Measurements from ENCODE around the gene APLF.
A peak's percentile ranks its signal among the peaks of the same experiment; 100 is the strongest.

Gene APLF

DNA sequence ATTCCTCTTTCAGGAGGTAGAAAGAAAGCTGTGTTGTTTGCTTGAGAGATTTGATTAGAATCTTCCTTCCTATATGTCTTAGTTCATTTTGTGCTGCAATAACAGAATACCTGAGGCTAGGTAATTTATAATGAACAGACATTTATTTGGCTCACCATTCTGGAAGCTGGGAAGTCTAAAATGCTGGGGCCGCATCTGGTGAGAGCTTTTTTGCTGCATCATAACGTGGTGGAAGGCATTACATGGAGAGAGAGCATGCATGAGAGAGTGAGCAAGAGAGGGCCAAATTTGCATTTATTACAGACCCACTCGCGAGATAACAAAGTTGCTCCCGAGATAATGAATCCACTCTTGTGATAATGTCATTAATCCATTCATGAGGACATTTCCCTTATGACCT is 34.4 kb downstream of the APLF start:
- Histone ChIP-seq H3K27ac (replicated peaks) (no peak overlapping the region), H3K4me3 (replicated peaks; ENCODE audit: insufficient read depth, low read length) (no peak overlapping the region), H3K27me3 (ENCODE audit: insufficient read depth, poor library complexity, severe bottlenecking) (no peaks in the 10 kb centered on the region)
- no peak for TF ChIP-seq POLR2AphosphoS5 (IDR thresholded peaks at IDR 0.05; ENCODE audit: low read depth)
- no peak for TF ChIP-seq CTCF (IDR thresholded peaks at IDR 0.05; ENCODE audit: insufficient read depth, low read length)
- no peak for TF ChIP-seq SPI1 (IDR thresholded peaks at IDR 0.05; ENCODE audit: borderline replicate concordance, low read depth)
- no peak for TF ChIP-seq REST (IDR thresholded peaks at IDR 0.05; ENCODE audit: insufficient replicate concordance, low read depth)
- no peak for TF ChIP-seq GABPA (IDR thresholded peaks at IDR 0.05; ENCODE audit: low read depth)
- no peak for DNase-seq (ENCODE audit: low read depth in 1 of 2, low spot score in 1 of 2)

GRCh38 chr2:68505603-68506159 is 38.3 kb downstream of the APLF start:
- TF ChIP-seq REST (IDR thresholded peaks at IDR 0.05; ENCODE audit: insufficient replicate concordance, low read depth) (no peak), CTCF (IDR thresholded peaks at IDR 0.05; ENCODE audit: insufficient read depth, low read length) (no peak), POLR2AphosphoS5 (IDR thresholded peaks at IDR 0.05; ENCODE audit: low read depth) (no peak), GABPA (IDR thresholded peaks at IDR 0.05; ENCODE audit: low read depth) (no peak), SPI1 (IDR thresholded peaks at IDR 0.05; ENCODE audit: borderline replicate concordance, low read depth) (no peak)
- no peak overlapping the region for H3K27ac ChIP-seq (replicated peaks)

GRCh38 chr2:68506170-68506569 is 38.8 kb downstream of the APLF start:
- Histone ChIP-seq H3K4me3 (replicated peaks; ENCODE audit: insufficient read depth, low read length) (no peak overlapping the region), H3K27ac (replicated peaks) (no peak overlapping the region), H3K27me3 (ENCODE audit: insufficient read depth, poor library complexity, severe bottlenecking) (no peaks in the 10 kb centered on the region)
- no peak for TF ChIP-seq GABPA (IDR thresholded peaks at IDR 0.05; ENCODE audit: low read depth)
- TF ChIP-seq SPI1 (IDR thresholded peaks at IDR 0.05; ENCODE audit: borderline replicate concordance, low read depth) = peak; percentile 58; the same call in 1 of the 2 replicates
- DNase-seq (ENCODE audit: low read depth in 1 of 2, low spot score in 1 of 2) = no peak

More at GRCh38 chr2:68505603-68506159, 38.3 kb downstream of the APLF start:
- H3K27me3 ChIP-seq (ENCODE audit: insufficient read depth, poor library complexity, severe bottlenecking) = no peaks in the 10 kb centered on the region
- H3K4me3 ChIP-seq (replicated peaks; ENCODE audit: insufficient read depth, low read length) = no peak overlapping the region
- no peak for DNase-seq (ENCODE audit: low read depth in 1 of 2, low spot score in 1 of 2)

- DNase-seq (ENCODE audit: low read depth in 1 of 2, low spot score in 1 of 2) = no peak
- Histone ChIP-seq H3K4me3 (replicated peaks; ENCODE audit: insufficient read depth, low read length) (no peak overlapping the region), H3K27ac (replicated peaks) (no peak overlapping the region), H3K27me3 (ENCODE audit: insufficient read depth, poor library complexity, severe bottlenecking) (no peaks in the 10 kb centered on the region)
- TF ChIP-seq CTCF (IDR thresholded peaks at IDR 0.05; ENCODE audit: insufficient read depth, low read length) = no peak
- TF ChIP-seq GABPA (IDR thresholded peaks at IDR 0.05; ENCODE audit: low read depth) = no peak
- TF ChIP-seq SPI1 (IDR thresholded peaks at IDR 0.05; ENCODE audit: borderline replicate concordance, low read depth) = no peak
- TF ChIP-seq POLR2AphosphoS5 (IDR thresholded peaks at IDR 0.05; ENCODE audit: low read depth) = no peak
- TF ChIP-seq REST (IDR thresholded peaks at IDR 0.05; ENCODE audit: insufficient replicate concordance, low read depth) = no peak
These were observed 44.9 kb downstream of the APLF start for GRCh38 chr2:68512326-68512725.

Data from HL-60 (cell line).